ENCODE data around the gene NEK6.

The NEK6 gene

DNA sequence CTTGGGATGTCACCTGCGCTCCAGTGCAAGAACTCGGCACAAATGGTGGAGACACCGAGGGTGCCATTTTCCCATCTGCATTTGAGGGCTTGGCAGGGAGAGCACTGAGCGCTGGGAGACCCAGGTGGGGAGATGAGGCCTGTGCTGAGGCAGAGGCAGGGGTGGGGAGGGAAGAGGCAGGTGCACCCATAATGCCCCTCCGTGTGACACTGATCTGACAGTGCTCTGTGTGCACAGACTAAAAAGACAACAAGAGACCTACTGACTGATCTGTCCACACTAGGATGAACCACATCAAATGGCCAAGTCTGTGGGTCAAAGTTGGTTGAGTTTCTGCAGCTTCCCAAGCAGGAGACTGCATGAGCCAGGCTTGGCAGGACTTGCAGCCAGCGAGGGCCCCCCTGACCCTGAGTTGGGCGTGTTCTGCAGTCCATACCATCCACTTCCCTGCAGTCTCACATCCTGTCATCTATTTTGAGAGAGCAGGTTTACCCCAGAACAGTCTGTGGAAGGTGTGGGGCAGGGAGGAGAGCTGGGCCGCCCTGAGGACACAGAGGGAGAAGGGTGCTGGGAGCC lies 41.9 kb downstream of the NEK6 start:
- no peak for DNase-seq

DNA sequence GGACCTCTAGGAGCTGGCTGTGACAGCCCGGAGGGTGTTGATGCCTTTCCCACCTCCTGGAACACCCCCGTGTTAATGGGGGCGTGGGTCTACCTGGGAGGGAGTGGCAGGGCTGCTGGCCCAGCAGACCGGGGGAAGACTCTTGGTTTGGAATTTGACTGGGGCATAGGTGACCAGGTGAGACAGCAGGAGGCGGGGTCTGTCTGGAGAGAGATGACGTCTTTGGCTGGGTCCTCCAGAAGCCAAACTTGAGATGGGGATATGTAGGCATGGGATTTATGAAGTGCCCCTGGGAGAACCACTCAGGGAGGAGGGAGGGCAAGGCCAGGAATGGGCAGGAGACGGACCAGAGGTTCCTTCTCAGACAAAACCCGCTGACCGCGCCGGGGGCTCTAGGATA lies 42.6 kb downstream of the NEK6 start:
- no peak for DNase-seq

DNA sequence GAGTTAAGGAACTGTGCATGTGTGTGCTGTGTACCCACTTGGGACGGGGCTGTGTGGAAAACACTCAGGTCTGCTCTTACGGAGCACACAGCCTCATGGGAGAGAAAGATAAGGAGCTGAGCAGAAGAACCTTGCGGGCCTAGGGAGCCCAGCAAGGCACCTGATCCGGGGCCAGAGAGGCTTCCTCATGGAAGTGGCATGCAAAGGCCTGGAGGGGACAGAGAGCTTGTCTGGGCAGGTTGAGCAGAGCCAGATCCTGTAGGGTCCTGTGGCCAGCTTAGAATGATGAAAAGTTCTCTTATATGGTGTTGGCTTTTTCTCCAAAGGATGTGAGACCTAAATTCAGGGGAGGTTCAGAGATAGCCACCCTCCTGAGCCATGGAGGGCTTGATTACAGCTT lies 45.2 kb downstream of the NEK6 start:
- no peak for DNase-seq

DNA sequence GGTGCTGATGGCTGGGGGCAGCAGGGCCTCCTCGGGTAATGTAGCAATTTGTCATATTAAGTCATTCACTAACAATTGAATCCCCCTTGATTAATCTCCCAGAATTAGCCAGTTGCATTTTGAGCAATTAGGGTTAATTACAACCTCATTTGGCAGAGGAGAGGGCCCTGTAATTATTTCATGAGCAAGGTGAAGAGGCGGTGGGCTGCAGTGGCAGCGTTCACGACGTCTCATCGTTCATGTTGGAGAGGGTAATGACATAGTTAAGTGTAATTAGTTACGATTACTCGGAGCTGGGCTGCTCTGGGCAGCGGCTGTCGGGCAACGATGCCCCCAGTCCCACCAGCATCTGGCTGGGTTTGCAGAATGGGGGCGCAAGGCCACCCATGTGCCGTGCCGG lies 46.0 kb downstream of the NEK6 start:
- DNase-seq, result no peak

DNA sequence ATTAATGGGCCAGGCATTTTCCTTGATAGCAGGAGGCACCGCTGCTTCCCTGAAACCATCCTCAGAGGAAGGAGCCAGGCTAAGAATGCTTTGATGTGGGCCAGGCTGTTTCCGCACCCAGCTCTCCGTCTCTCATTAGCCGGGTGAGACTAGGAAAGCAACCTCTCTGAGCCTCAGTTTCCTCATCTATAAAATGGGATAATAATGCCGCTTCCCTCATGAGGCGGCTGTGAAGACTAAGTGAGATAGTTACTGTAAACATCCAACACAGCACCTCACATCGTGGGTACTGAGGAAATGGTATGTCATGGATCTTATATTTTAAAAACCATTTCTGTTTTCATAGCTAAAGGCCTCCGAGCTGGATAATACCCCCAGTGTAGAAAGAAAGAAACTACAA lies 46.5 kb downstream of the NEK6 start:
- no peak for DNase-seq

DNA sequence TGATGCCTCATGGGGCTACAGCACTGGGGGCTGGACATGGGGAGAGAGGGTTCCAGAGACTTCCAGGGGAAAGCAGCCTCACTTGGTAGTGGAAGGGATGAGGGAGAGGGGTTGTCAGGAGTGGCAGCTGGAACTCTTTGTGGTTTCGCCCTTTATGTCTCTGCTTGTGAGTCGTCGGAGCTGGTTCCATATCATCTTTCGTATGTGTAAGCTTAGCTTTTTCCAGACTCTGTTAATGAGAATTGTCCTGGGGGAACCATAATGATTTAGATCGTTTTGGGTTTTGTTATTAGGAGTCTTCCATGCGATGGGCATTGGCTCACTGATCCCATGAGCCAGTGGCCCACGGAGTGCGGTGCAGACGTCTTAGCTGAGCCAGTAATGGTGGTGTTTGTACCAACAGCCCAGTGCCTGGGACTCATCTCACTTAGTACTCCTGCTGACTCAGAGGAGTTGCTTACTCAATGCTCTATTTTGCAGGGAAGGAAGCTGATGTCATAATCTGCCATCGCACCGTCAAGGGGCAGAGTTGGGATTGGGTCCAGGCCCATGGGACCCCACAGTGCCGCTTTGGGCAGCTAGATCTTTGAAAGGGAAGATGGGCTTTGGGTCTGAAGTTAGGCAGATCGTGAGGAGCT lies 48.5 kb downstream of the NEK6 start:
- DNase-seq, result no peak

DNA sequence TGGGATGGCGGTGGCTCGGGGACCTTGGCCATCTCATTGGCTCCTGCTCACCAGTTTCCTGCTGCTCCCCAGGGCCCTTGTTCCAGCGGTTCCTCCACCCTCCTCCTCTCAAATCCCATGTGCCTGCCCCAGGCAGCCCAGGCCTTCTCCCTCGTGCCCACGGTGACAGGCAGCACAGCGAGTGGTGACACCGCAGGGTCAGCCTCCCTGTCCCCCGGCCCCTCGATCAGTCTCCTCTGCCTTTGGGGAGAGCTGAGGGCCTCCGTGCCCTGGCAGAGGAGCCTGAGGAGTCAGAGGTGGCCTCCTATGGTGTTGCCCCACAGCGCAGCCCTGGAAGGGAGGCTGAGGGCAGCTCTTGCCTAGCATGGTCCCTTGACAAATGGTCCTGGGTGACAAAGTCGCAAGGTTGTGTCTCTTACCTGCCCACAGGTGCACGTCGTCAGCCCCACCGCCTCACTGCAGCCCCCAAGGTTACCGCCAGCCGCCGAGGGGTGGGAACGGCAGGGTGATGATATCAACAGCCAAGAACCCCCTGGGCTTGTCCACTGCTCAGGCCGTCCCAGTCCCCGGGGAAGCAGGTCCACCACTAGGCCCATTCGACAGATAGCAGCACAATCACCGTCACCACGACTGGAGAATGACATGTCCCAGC lies 49.8 kb downstream of the NEK6 start:
- DNase-seq, result no peak

DNA sequence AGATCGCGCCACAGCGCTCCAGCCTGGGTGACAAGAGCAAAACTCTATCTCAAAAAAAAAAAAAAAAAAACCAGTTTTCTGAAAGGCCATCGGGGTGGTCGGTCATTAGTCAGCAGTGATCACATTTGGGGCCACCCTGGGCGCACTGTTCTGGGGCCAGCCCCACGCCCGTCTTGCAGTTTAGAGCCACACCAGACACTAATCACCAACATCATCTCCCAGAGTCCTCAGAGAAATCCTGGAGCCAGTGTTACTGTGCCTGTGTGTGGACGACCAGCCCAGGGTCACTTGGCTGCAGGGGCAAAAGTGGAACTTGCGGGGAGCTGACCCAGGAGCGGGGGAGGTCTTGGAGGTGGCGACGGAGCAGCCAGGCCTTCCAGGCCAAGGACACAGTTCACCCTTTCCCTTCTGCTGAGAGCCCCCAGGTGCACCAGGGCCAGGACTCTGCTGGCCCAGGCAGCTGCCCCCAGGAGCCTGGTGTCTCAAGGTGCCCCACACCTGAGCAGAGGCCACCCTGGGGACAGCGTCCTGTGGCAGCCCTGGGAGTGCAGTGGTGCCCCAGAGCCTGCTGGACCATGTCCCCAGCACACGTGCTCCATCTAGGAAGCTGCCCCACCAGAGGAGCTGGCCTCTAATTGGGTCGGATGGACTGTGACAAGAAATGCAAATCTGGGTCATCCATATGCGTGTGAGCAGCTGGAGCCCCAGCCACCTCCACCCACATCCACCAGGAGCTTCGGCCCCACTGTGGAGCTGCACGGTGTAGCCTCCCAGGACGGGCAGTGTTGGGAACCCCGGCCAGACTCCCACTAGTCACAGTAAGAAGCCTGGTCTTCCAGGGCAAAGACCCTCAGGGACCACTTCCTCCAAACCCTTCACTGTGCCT lies 51.1 kb downstream of the NEK6 start:
- DNase-seq, result no peak

DNA sequence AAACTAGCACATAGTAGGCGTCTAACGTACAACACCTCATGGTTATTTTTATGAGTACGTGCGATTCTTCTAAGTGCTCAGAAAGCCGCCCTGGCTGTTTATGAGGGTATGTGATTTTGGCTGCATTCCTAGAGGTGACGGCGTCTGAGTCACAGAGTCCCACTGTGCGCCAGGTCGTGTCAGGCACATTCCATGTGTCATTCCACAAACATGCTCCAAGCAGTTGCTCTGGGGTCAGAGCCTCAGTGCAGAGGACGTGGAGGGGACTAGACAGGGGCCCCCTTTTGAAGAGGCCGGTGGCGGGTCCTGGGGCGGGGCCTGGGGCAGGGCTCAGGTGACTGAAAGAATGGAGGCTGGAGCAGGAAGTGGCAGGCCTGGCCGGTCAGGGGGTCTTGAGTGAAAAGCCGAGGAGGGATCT lies 51.9 kb downstream of the NEK6 start:
- DNase-seq, result no peak

DNA sequence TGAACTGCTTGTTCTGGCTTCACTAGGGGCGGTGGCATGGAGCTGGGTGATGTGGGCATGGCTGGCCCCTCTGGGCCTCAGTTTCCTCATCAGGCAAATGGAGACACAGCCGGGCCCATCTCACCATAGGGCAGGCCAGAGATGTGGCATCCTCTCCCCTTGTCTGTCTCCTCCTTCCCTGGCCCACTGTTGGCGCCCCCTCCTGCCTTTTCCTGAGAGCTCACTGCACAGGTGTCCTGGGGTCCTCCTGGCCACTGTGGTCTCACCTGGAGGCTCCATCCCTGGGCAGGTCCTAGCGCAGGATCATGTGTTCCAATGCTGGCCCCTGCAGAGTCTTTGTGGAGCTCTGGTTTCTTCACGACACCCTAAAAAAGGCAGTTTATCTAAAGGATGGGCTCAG lies 53.5 kb downstream of the NEK6 start:
- no peak for DNase-seq

DNA sequence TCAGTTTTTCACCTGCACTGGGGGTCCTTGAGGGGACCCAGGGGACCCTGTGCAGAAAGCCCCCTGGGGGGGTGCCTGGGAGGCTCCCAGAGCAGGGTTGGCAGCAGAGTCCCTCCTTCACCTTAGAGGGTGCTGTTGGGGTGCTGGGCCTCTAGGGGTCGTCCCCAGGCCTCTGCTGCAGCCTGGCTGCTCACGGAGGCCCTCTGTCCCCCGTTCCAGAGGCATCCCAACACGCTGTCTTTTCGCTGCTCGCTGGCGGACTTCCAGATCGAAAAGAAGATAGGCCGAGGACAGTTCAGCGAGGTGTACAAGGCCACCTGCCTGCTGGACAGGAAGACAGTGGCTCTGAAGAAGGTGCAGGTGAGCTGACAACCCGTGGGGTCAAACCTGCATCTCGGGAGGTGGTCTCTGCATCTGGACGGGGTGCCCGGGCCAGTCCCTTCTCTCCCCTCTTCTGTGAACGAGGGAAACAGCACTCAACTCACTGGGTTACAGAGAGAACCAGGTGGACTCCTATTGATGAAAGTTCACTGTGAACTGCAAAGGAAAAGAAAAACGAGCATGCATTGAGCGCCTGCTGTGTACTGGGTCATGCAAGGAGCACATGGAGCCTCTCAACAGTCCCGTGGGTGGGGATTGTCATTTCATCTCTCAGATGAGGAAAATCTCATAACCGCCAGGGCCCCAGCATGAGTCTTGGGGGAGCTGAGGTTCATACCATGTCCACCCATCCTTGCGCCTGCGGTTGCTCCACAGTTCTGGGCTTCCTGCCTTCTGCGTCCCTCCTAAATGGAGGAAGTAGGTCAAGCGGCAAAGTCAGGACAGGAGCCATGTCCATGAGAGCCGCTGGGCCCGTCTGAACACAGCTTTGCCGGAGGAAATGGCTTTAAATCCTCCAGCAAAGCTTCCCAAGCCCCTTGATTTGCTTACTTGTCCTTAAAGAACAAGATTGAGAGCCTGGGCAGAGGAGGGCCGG lies 54.8 kb downstream of the NEK6 start:
- DNase-seq, result no peak

DNA sequence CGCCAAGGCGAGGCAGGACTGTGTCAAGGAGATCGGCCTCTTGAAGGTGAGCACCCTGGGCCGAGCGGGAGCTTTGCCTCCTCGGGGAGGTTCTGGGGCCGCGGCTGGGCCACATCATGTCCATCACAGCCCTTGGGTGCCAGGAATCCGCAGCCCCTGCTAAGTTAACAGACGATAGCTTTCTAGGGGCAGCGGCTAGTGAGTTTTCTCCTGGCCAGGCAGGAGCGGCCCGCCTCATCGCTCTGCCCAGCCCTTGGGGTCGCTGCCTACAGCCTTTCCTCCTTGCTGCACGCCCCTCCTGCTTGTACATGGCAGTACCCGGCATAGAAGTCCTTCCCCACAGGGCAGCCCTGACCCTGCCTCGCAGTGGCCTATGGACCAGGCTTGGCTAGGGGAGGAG lies 56.2 kb downstream of the NEK6 start:
- no peak for DNase-seq

DNA sequence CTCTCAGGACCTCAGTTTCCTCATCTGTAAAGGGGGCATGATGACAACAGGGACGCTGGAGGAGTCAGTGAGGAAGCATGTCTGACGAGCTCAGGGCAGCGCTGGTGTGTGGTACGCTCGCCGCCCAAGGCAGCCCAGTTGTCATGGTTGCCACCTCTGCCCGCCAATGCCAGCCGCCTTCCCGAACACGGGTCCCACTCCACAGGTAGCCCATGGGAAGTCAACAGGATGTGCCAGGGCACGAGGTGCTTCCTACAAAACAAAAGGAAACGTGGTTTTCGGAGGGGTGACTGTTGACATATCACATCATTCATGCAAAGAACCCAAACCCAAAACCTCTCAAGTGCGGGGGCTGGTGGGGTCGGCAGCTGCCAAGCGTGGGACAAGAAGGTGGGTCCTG lies 58.1 kb downstream of the NEK6 start:
- DNase-seq, result no peak

DNA sequence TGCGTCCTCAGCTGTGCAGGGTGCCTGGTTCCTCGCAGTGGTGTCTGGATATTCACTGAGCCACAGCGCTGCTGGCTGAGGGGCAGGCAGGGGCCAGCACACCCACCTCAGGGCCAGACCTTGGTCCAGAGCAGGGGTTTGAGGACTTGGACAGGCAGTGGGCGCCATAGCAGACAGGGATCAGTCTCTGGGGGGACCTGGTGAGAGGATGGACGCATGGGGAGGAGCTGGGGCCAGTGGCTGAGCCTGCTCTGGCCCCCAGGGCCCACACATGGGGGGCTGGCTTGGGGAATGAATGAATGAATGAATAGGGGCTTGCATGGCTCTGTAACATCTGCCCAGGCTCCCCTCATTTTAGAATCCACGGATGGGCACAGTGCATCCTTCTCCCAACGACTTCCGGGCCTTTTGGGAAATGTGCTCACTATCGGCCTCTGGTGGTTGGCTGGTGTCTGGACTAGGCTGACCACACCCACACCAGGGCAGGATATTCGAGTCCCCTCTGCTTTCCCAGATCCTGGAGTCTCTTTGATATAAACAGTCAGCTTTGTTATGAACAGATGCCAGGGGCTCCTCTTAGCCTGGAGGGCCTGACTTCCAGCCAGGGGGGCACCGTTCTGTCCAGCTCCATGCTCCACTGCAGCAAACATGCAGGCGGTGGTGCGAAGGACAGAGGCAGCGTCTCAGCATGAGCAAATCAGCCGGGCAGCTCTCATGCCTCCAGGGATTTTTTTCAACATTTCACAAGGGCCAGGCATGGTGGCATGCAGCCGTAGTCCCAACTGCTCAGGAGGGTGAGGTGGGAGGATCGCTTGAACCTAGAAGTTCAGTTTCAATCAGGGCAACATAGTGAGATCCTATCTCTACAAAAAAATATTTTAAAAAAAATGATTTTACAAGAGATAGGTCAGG lies 62.6 kb downstream of the NEK6 start:
- peak; percentile 63 for DNase-seq

DNA sequence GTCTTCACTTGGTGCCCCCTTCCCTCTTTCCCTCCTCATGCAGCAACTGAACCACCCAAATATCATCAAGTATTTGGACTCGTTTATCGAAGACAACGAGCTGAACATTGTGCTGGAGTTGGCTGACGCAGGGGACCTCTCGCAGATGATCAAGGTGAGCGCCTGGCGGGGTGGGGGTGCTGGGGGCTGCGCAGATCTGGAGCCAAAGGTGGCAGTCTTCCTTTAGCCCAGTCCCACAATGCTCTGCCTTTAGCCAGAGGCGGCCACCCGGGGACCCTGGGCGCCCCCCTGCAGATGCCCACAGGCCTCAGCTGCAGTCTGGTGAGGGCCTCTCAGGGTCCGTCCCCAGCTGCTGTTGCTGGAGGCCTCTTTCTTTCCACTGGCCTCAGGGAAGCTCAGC lies 63.7 kb downstream of the NEK6 start:
- no peak for DNase-seq

DNA sequence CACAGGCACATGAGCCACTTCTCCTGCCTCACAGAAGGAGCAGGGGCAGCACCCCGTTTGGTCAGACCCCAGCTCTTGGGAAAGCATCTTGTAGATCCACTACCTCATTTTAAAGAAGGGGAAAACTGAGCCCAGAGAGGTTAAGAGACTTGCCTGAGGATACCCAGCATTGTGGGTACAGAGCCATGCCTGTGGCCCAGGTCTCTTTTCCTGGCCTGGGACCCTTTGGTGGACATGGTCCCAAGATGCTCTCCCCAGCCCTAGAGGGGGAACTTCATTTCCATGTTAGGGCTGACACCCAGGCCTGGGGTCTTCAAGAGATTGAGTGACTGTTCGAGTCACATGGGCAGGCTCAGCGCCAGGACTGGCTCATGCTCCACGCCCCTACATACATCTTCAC lies 64.2 kb downstream of the NEK6 start:
- no peak for DNase-seq

DNA sequence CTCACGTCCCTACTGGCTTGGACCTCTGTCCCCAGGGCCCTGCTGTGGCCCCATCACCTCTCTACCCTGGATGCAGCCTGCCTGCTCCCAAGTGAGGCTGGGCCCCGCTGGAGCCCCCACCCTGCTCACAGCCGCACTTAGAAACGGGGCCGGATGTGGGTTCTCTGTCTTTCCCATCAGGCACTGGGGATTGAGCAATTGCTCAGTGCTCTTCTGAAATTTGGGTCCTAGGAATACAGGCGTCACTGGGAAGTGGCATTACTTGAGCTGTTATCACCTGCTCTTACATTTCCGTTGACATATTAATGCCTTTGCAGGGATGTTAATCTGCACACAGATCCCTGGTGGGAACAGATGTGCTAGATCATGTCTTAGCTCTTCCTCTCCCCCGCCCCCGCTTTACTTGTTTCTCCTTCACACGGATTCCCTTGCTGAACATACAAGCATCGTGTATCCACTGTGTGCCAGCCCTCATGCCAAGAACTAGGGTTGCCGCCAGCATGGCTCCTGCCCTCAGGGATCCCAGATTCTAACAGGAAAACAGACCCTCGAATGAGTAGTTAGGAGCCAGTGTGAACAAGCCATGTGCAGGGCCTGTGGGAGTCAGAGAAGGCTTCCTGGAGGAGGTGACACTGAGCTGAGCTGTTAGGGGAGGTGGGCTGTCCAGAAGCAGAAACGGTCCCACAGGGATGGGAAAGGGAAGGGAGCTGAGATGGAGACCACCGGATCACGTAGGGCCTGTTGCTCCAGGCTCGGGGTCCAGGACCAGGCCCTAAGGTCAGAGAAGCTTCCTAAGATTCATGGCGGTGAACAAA lies 65.1 kb downstream of the NEK6 start:
- no peak for DNase-seq

DNA sequence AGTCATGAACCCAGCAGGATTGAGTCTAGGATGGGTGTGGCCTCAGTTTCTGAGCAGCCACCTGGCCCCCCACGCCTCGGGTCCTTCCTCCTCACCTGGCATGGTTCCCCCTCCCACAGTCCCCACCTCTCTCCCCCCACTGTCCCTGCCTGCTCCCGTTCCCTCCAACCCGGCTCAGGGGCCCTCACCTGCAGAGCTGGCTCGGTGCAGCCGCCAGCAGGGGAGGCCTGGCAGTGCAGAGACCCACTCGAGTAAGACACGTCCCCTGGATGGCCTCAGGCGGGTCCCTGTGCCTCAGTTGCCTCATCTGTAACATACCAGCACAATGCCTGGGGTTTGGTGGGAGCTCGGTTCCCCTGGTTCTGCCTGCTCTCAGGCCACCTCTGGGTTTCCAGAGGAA lies 66.2 kb downstream of the NEK6 start:
- no peak for DNase-seq

DNA sequence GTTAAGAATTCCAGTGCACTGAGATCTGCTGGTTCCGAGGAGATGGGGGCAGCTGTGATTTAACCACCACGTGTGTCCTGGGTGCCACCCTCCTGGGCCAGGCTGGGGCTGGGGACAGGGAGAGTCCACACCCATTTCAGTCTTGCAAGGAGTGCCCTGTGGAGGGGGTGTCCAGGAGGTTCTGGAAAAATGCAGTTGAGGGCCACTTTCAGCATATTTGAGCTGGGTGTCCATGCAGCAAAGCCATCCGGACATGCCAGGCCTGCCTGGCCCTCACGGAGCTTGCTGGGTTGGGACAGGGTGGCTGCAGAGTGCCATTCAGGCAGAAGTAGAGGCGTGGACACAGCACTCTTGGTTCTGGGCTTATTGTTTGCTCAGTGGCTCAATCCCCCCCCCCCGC lies 68.1 kb downstream of the NEK6 start:
- no peak for DNase-seq

DNA sequence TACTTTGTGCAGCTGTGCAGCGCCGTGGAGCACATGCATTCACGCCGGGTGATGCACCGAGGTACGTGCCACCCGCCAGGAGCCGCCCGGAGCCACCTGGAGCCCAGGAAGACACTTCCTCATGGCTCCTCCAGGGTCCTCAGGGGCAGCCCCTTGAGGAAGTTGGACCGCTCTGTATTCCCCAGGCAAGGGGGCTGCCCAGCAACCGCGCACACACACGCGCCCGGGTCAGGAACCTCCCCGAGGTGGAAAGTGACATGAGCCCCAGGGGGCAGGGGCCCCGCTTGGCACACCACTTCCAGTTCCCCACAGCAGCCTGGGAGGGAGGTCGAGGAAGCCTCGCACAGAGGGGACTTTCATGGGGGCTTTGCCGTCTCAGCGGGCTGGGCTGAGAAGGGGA lies 68.6 kb downstream of the NEK6 start:
- DNase-seq, result no peak

DNA sequence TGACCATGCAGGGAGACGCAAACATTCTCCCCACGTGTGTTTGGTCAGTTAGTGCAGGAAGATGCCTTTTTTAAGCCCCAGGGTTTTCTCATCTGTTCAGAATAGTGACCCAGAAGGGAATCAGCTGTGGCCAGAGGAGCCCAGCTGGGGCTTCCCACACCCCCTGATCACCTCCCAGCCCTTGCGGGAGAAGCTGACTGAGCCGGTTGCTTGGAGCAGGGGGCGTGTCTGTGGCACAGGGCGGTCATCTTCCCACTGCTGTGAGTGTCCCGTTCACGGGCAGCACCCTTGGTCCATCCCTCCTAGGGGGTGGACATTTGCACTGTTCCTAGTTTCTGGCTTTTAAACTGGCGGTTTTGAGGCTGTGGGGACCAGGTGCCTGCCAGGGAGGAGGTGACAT lies 69.7 kb downstream of the NEK6 start:
- no peak for DNase-seq

Data from NCI-H345 (cell line).